Endometrial microvascular endothelial cells (primary cell): ENCODE measurements around the gene RCSD1. TPM values are rescaled to one million over a fixed set of nuclear protein-coding genes. Genes with fewer than 3 reads are reported as not detected.

Experiments
- in situ Hi-C: cut with HindIII; loops from 2 replicates; pipeline ENCODE4 v1.10.0; 2017; ENCODE audit warnings: low sequenced_read_pairs, low pct_unique_long_range_greater_than_20kb; ENCODE audit errors: inconsistent ontology term
- total RNA-seq: library from RNA; depleted of rRNA; stranded (reverse); fragments of >200 nt; gene quantifications from one replicate; pipeline ENCODE4 v1.2.3, GENCODE V29; 2015; ENCODE audit errors: inconsistent ontology term

The RCSD1 gene
- total RNA-seq, 1 donor from 2014 or later = not detected

- in situ Hi-C loops = no loop called here
Observed at GRCh38 chr1:167635156-167635648, 5.2 kb downstream of the RCSD1 start.

- in situ Hi-C loops = no loop called here
Observed at GRCh38 chr1:167635941-167636340, 5.9 kb downstream of the RCSD1 start.

GRCh38 chr1:167638064-167638463 is 8.0 kb downstream of the RCSD1 start:
- in situ Hi-C loops = no loop called here

- in situ Hi-C loops = no loop called here
Observed at GRCh38 chr1:167640051-167640450, 10.0 kb downstream of the RCSD1 start.

- in situ Hi-C loops = no loop called here
Observed at GRCh38 chr1:167641786-167642500, 11.9 kb downstream of the RCSD1 start.

- in situ Hi-C loops = no loop called here
Observed at GRCh38 chr1:167642501-167642826, 12.4 kb downstream of the RCSD1 start.

GRCh38 chr1:167643441-167643840 is 13.4 kb downstream of the RCSD1 start:
- in situ Hi-C loops = no loop called here

GRCh38 chr1:167644551-167644950 is 14.5 kb downstream of the RCSD1 start:
- in situ Hi-C loops = no loop called here

- in situ Hi-C loops = no loop called here
Observed at GRCh38 chr1:167645140-167645541, 15.1 kb downstream of the RCSD1 start.

- in situ Hi-C loops = no loop called here
Observed at GRCh38 chr1:167645625-167646414, 15.8 kb downstream of the RCSD1 start.

- in situ Hi-C loops = no loop called here
Observed at GRCh38 chr1:167648252-167648849, 18.3 kb downstream of the RCSD1 start.

- in situ Hi-C loops = no loop called here
Observed at GRCh38 chr1:167648978-167649744, 19.1 kb downstream of the RCSD1 start.

GRCh38 chr1:167650269-167651160 is 20.5 kb downstream of the RCSD1 start:
- in situ Hi-C loops = no loop called here

- in situ Hi-C loops = no loop called here
Observed at GRCh38 chr1:167651161-167651693, 21.2 kb downstream of the RCSD1 start.

- in situ Hi-C loops = no loop called here
Observed at GRCh38 chr1:167654975-167655575, 25.0 kb downstream of the RCSD1 start.

GRCh38 chr1:167656657-167657056 is 26.6 kb downstream of the RCSD1 start:
- in situ Hi-C loops = no loop called here

GRCh38 chr1:167658574-167659328 is 28.7 kb downstream of the RCSD1 start:
- in situ Hi-C loops = no loop called here
